K562 (cell line): Measurements from ENCODE around the gene UHRF1. TPM values are rescaled to one million over a fixed set of nuclear protein-coding genes. Genes with fewer than 3 reads are reported as not detected.
A peak's percentile ranks its signal among the peaks of the same experiment; 100 is the strongest.

Source experiments
- ARID3A ChIP-seq: IDR thresholded peaks from 2 replicates; pipeline ENCODE4 v1.6.1; 2012; ENCODE audit warnings: low read depth, low read length, improper control_type of control experiment, borderline replicate concordance
- ASH1L ChIP-seq: fragments of 450-650 bp; IDR thresholded peaks from 2 replicates; pipeline ENCODE4 v1.6.1; 2018; ENCODE audit warnings: borderline replicate concordance, mild to moderate bottlenecking, low read depth; ENCODE audit not compliant: partially characterized antibody
- ATF7 ChIP-seq: fragments of 450-650 bp; IDR thresholded peaks from 2 replicates; pipeline ENCODE4 v1.7.1; 2014; ENCODE audit warnings: mild to moderate bottlenecking, moderate library complexity
- CBFA2T2 ChIP-seq: fragments of 450-650 bp; conservative IDR thresholded peaks from 2 replicates; pipeline ENCODE4 v1.6.1; 2017; ENCODE audit warnings: mild to moderate bottlenecking
- CTBP1 ChIP-seq: fragments of 450-650 bp; IDR thresholded peaks from 2 replicates; pipeline ENCODE4 v1.6.1; 2016; ENCODE audit warnings: borderline replicate concordance
- GTF2B ChIP-seq: IDR thresholded peaks from 2 replicates; pipeline ENCODE4 v1.6.1; 2011; ENCODE audit not compliant: insufficient read length; ENCODE audit errors: extremely low read depth
- HDAC2 ChIP-seq: fragments of 450-650 bp; IDR thresholded peaks from 2 replicates; pipeline ENCODE4 v1.6.1; 2016; ENCODE audit warnings: mild to moderate bottlenecking
- KDM1A ChIP-seq, 2 experiments: fragments of 450-650 bp; IDR thresholded peaks; 2 replicates each; pipeline ENCODE4 v1.6.1; 2016; ENCODE audit warnings: mild to moderate bottlenecking in 2 of 2
- NFYB ChIP-seq: IDR thresholded peaks from 2 replicates; pipeline ENCODE4 v1.6.1; 2011; ENCODE audit warnings: mild to moderate bottlenecking, moderate library complexity; ENCODE audit not compliant: insufficient read length; ENCODE audit errors: extremely low read depth
- NR2C2 ChIP-seq, 2 experiments: fragments of 200-800 bp in 1 of 2; sonication (Bioruptor generic) in 1 of 2; sonication (generic) in 1 of 2; formaldehyde crosslinking in 1 of 2; IDR thresholded peaks; 2 replicates each; pipeline versions ENCODE4 v1.6.1 to v1.8.0; 2016 to 2022; ENCODE audit warnings: mild to moderate bottlenecking in 1 of 2, missing compliant biosample characterization in 1 of 2, missing genetic modification characterization in 1 of 2, missing genetic modification reagents in 1 of 2
- NRF1 ChIP-seq, 2 experiments: fragments of 450-650 bp; IDR thresholded peaks in 1 of 2; conservative IDR thresholded peaks in 1 of 2; 2 replicates each; pipeline ENCODE4 v1.6.1; 2014; ENCODE audit warnings: mild to moderate bottlenecking in 2 of 2
- SIN3B ChIP-seq: fragments of 450-650 bp; IDR thresholded peaks from 2 replicates; pipeline ENCODE4 v1.6.1; 2017; ENCODE audit warnings: low read depth, mild to moderate bottlenecking, moderate library complexity
- ZKSCAN3 ChIP-seq: fragments of 250-450 bp; sonication (Bioruptor Pico); IDR thresholded peaks from 2 replicates; pipeline ENCODE4 v1.4.0; 2020
- ZNF184 ChIP-seq: sonication (generic); formaldehyde crosslinking; IDR thresholded peaks from 2 replicates; pipeline ENCODE4 v1.5.0; 2020; ENCODE audit warnings: missing genetic modification reagents
- polyA plus RNA-seq, 8 experiments: library from polyadenylated mRNA; depleted of rRNA in 4 of 8; stranded (reverse) in 5 of 8; unstranded in 3 of 8; fragments of >200 nt; fragmentation: Nextera tagmentation in 2 of 8; fragmentation: Illumina TruSeq in 1 of 8; extraction: Ambion mirVana in 2 of 8; extraction: Trizol in 1 of 8; gene quantifications; 2 replicates each; pipeline versions ENCODE4 v1.2.1 to v1.2.3, GENCODE V29; 2011 to 2014; ENCODE audit warnings: inconsistent platforms in 1 of 8, missing spikeins in 1 of 8
- total RNA-seq, 7 experiments: library from RNA; depleted of rRNA in 6 of 7; stranded (reverse); fragments of >200 nt in 6 of 7; fragmentation: Illumina TruSeq in 2 of 7; extraction: Trizol in 2 of 7; gene quantifications; 2 replicates each; pipeline versions ENCODE4 v1.2.1 to v1.2.3, GENCODE V29; 2011 to 2021; ENCODE audit warnings: low replicate concordance in 1 of 7

UHRF1 gene
- total and polyA plus RNA-seq, 9 of the 15 experiments (the other 6 are each of a cell fraction or from before 2014, with no cell fraction given) = 6.0 to 101 (median 30.9) TPM

- TF ChIP-seq NR2C2 (CRISPR knock-in tag; IDR thresholded peaks at IDR 0.05) = no peak
- peak; percentile 19; the same call in 1 of the 2 replicates for TF ChIP-seq NR2C2 (tag; IDR thresholded peaks at IDR 0.05)
- TF ChIP-seq ZKSCAN3 (CRISPR knock-in tag) = no peak
- peak; percentile 79; the same call in 1 of the 2 replicates for TF ChIP-seq ARID3A
- TF ChIP-seq KDM1A (IDR thresholded peaks at IDR 0.05) = peak in 1 of 2 experiments; percentile 59; a peak in 1 of 4 replicates
- peak; percentile 65; the same call in 1 of the 2 replicates for TF ChIP-seq CBFA2T2
- TF ChIP-seq SIN3B = no peak
- no peak for TF ChIP-seq GTF2B
- peak; percentile 79; the same call in 1 of the 2 replicates for TF ChIP-seq HDAC2
- TF ChIP-seq CTBP1 = peak; percentile 81
- peak; percentile 99 for TF ChIP-seq ASH1L
- peak; percentile 81 to 84 for TF ChIP-seq NRF1 (conservative IDR thresholded peaks at IDR 0.05 in 1 of 2, IDR thresholded peaks at IDR 0.05 in 1 of 2)
- peak; percentile 94 for TF ChIP-seq ATF7
- peak; percentile 87 for TF ChIP-seq NFYB
- no peak for TF ChIP-seq ZNF184 (CRISPR knock-in tag)
Observed at GRCh38 chr19:4968462-4969291, 59.4 kb downstream of the UHRF1 start, which contains the start of gene KDM4B (continued).
